ENCODE results near the gene GRM2. TPM values are rescaled to one million over a fixed set of nuclear protein-coding genes. Genes with fewer than 3 reads are reported as not detected.

The GRM2 gene
- total RNA-seq, 4 donors from 2014 or later, result 0.59 to 2.6 (median 0.91) TPM

- Histone ChIP-seq H3K27me3 (no peaks in the 10 kb centered on the region), H3K4me1 (peaks cover 0 to 66% (median 27%) of the 10 kb centered on the region in 4 donors), H3K27ac (peak overlapping the region in 1 of 4 donors; percentile 67), H3K9me3 (no peaks in the 10 kb centered on the region), H3K4me3 (no peak overlapping the region), H3K36me3 (peaks cover 0 to 60% (median 6%) of the 10 kb centered on the region in 3 donors)
- no peak for DNase-seq (ENCODE audit: low spot score in 2 of 2)
- WGBS, 2 donors, result 49 to 62% methylated on average over 2 of the region's 2 CpGs
- no peak for TF ChIP-seq EP300 (IDR thresholded peaks at IDR 0.05)
- no peak for TF ChIP-seq CTCF (IDR thresholded peaks at IDR 0.05)
- TF ChIP-seq POLR2A (IDR thresholded peaks at IDR 0.05), result no peak
Measured at GRCh38 chr3:51683566-51683965, 23.3 kb upstream of the GRM2 start.

- DNase-seq (ENCODE audit: low spot score in 2 of 2), result no peak
- Histone ChIP-seq H3K4me1 (peaks cover 0 to 62% (median 27%) of the 10 kb centered on the region in 4 donors), H3K4me3 (no peak overlapping the region), H3K36me3 (peaks cover 0 to 64% (median 6%) of the 10 kb centered on the region in 3 donors), H3K27ac (peak overlapping the region in 2 of 4 donors; percentile 40 to 77), H3K9me3 (no peaks in the 10 kb centered on the region), H3K27me3 (no peaks in the 10 kb centered on the region)
- WGBS, 2 donors, result 50 to 59% methylated on average over 6 to 7 of the region's 7 CpGs
- peak in 1 of 2 donors; percentile 24 for TF ChIP-seq EP300 (IDR thresholded peaks at IDR 0.05)
- TF ChIP-seq POLR2A (IDR thresholded peaks at IDR 0.05), result no peak
Measured at GRCh38 chr3:51684971-51685751, 21.7 kb upstream of the GRM2 start.

- no peaks in the 10 kb centered on the region for H3K9me3 ChIP-seq
- DNase-seq (ENCODE audit: low spot score in 2 of 2), result no peak
- no peaks in the 10 kb centered on the region for H3K27me3 ChIP-seq
- H3K27ac ChIP-seq, result peak overlapping the region in 3 of 4 donors; percentile 34 to 77 (median 40)
- peaks cover 0 to 54% (median 19%) of the 10 kb centered on the region in 4 donors for H3K4me1 ChIP-seq
- H3K4me3 ChIP-seq, result no peak overlapping the region
- TF ChIP-seq CTCF (IDR thresholded peaks at IDR 0.05) (no peak), POLR2A (IDR thresholded peaks at IDR 0.05) (no peak), EP300 (IDR thresholded peaks at IDR 0.05) (no peak)
- H3K36me3 ChIP-seq, result peaks cover 0 to 73% (median 6%) of the 10 kb centered on the region in 3 donors
- 67 to 85% methylated on average over 4 of the region's 4 CpGs for WGBS, 2 donors
Measured at GRCh38 chr3:51686056-51686455, 20.8 kb upstream of the GRM2 start.

GRCh38 chr3:51686512-51687215 lies 20.2 kb upstream of the GRM2 start:
- TF ChIP-seq EP300 (IDR thresholded peaks at IDR 0.05), result peak in 1 of 2 donors; percentile 28
- no peak for TF ChIP-seq CTCF (IDR thresholded peaks at IDR 0.05)
- 55 to 63% methylated on average over 10 of the region's 10 CpGs for WGBS, 2 donors
- Histone ChIP-seq H3K4me1 (peaks cover 0 to 53% (median 14%) of the 10 kb centered on the region in 4 donors), H3K9me3 (no peaks in the 10 kb centered on the region), H3K27ac (peak overlapping the region in 2 of 4 donors; percentile 40 to 77), H3K36me3 (peaks cover 0 to 79% (median 6%) of the 10 kb centered on the region in 3 donors), H3K4me3 (no peak overlapping the region), H3K27me3 (no peaks in the 10 kb centered on the region)
- DNase-seq (ENCODE audit: low spot score in 2 of 2), result no peak

GRCh38 chr3:51687431-51688205 lies 19.2 kb upstream of the GRM2 start:
- peaks cover 0 to 88% (median 6%) of the 10 kb centered on the region in 3 donors for H3K36me3 ChIP-seq
- no peaks in the 10 kb centered on the region for H3K9me3 ChIP-seq
- H3K27me3 ChIP-seq, result no peaks in the 10 kb centered on the region
- no peak for DNase-seq (ENCODE audit: low spot score in 2 of 2)
- H3K27ac ChIP-seq, result peak overlapping the region in 2 of 4 donors; percentile 28 to 77
- H3K4me3 ChIP-seq, result no peak overlapping the region
- 82 to 84% methylated on average over 14 of the region's 14 CpGs for WGBS, 2 donors
- TF ChIP-seq CTCF (IDR thresholded peaks at IDR 0.05), result no peak
- TF ChIP-seq POLR2A (IDR thresholded peaks at IDR 0.05), result no peak
- no peak for TF ChIP-seq EP300 (IDR thresholded peaks at IDR 0.05)
- H3K4me1 ChIP-seq, result peaks cover 0 to 43% (median 9%) of the 10 kb centered on the region in 4 donors

Measured in tibial nerve (tissue), 4 donors.